Stomach (tissue), 4 donors: Measurements from ENCODE around the gene CENPH.

Source experiments
- CTCF ChIP-seq, 7 experiments: fragments of 450-650 bp in 4 of 7; fragments of 200-600 bp in 3 of 7; sonication (generic) in 3 of 7; IDR thresholded peaks; one replicate each; pipeline ENCODE4 v1.5.1; 2016 to 2019; ENCODE audit warnings: antibody characterized with exemption in 7 of 7, control low read depth in 2 of 7, mild to moderate bottlenecking in 1 of 7
- EP300 ChIP-seq: sonication (generic); formaldehyde crosslinking; IDR thresholded peaks from one replicate; pipeline ENCODE4 v1.6.1; 2017; ENCODE audit warnings: antibody characterized with exemption
- POLR2A ChIP-seq, 4 donors: fragments of 450-650 bp; IDR thresholded peaks; one replicate each; pipeline ENCODE4 v1.6.1; 2016; ENCODE audit warnings: antibody characterized with exemption in 4 of 4, control low read depth in 2 of 4, mild to moderate bottlenecking in 1 of 4, moderate library complexity in 1 of 4
- POLR2AphosphoS5 ChIP-seq, 3 donors: sonication (generic); formaldehyde crosslinking; IDR thresholded peaks; one replicate each; pipeline ENCODE4 v1.6.1; 2016; ENCODE audit warnings: antibody characterized with exemption in 3 of 3

GRCh38 chr5:69188811-69189161 is 597 bp upstream of the CENPH start:
- no peak for TF ChIP-seq CTCF (IDR thresholded peaks at IDR 0.05)
- no peak for TF ChIP-seq POLR2A (IDR thresholded peaks at IDR 0.05)
- TF ChIP-seq POLR2AphosphoS5 (IDR thresholded peaks at IDR 0.05), result no peak
- no peak for TF ChIP-seq EP300
